Fibroblast of lung (primary cell): ENCODE results near the gene RPL28. TPM values are rescaled to one million over a fixed set of nuclear protein-coding genes. Genes with fewer than 3 reads are reported as not detected.
A peak's percentile ranks its signal among the peaks of the same experiment; 100 is the strongest.

ENCODE experiments used
- DNase-seq, 2 donors: peaks; one replicate each; pipeline versions ENCODE4 v3.0.0 to v3.0.0-alpha.2; 2010; ENCODE audit warnings: low read depth in 2 of 2
- H2AFZ ChIP-seq: 2 replicates; pipeline ENCODE4 v1.5.1; 2012; ENCODE audit warnings: low read length, control low read depth, inconsistent platforms
- H3K27ac ChIP-seq: 2 replicates; pipeline ENCODE4 v1.5.1; 2011; ENCODE audit warnings: low read length, control low read depth; ENCODE audit not compliant: insufficient read depth
- H3K27me3 ChIP-seq: 2 replicates; pipeline ENCODE4 v1.5.1; 2011; ENCODE audit warnings: mild to moderate bottlenecking, low read length; ENCODE audit not compliant: control insufficient read depth, insufficient read depth
- H3K36me3 ChIP-seq: 2 replicates; pipeline ENCODE4 v1.5.1; 2011; ENCODE audit warnings: low read length; ENCODE audit not compliant: control insufficient read depth, insufficient read depth
- H3K4me1 ChIP-seq: 2 replicates; pipeline ENCODE4 v1.5.1; 2011; ENCODE audit warnings: low read length; ENCODE audit not compliant: control insufficient read depth, insufficient read depth; ENCODE audit errors: extremely low read depth
- H3K4me2 ChIP-seq: 2 replicates; pipeline ENCODE4 v1.5.1; 2011; ENCODE audit warnings: low read length, control low read depth; ENCODE audit not compliant: insufficient read depth; ENCODE audit errors: extremely low read depth
- H3K4me3 ChIP-seq, 4 experiments: fragments of 200-600 bp in 1 of 4; sonication (generic) in 1 of 4; replicated peaks in 1 of 4; 2 replicates each; pipeline ENCODE4 v1.5.1; 2011 to 2016; ENCODE audit warnings: low read length in 4 of 4, low read depth in 3 of 4, mild to moderate bottlenecking in 3 of 4, control low read depth in 2 of 4, inconsistent platforms in 1 of 4, mixed read lengths in 1 of 4; ENCODE audit not compliant: insufficient read depth in 1 of 4; ENCODE audit errors: control extremely low read depth in 1 of 4
- H3K79me2 ChIP-seq: 2 replicates; pipeline ENCODE4 v1.5.1; 2012; ENCODE audit warnings: mild to moderate bottlenecking, low read length, inconsistent platforms; ENCODE audit not compliant: control insufficient read depth, insufficient read depth
- H3K9ac ChIP-seq: 2 replicates; pipeline ENCODE4 v1.5.1; 2011; ENCODE audit warnings: mild to moderate bottlenecking, low read length, control low read depth; ENCODE audit not compliant: insufficient read depth
- H3K9me3 ChIP-seq: 2 replicates; pipeline ENCODE4 v1.5.1; 2012; ENCODE audit warnings: low read depth, low read length; ENCODE audit not compliant: control insufficient read depth, insufficient read depth
- H4K20me1 ChIP-seq: 2 replicates; pipeline ENCODE4 v1.5.1; 2011; ENCODE audit warnings: low read length; ENCODE audit not compliant: control insufficient read depth, insufficient read depth; ENCODE audit errors: extremely low read depth
- EZH2 ChIP-seq: IDR thresholded peaks from 2 replicates; pipeline ENCODE4 v1.5.1; 2012; ENCODE audit warnings: low read length, control low read depth, mild to moderate bottlenecking; ENCODE audit errors: missing control alignments
- polyA plus RNA-seq, 2 donors: library from polyadenylated mRNA; depleted of rRNA in 1 of 2; stranded (reverse) in 1 of 2; unstranded in 1 of 2; fragments of >200 nt; gene quantifications; 2 replicates each; pipeline ENCODE4 v1.2.1, GENCODE V29; 2011 to 2012; ENCODE audit warnings: missing spikeins in 1 of 2
- total RNA-seq: library from RNA; depleted of rRNA; stranded (reverse); fragments of >200 nt; gene quantifications from 2 replicates; pipeline ENCODE4 v1.2.1, GENCODE V29; 2014
- TF ChIP-seq, protein P1 (sequence below), 2 donors: IDR thresholded peaks in 1 of 2; conservative IDR thresholded peaks in 1 of 2; 1 replicate in 1 of 2; 2 replicates in 1 of 2; pipeline ENCODE4 v1.5.1; 2011 to 2012; ENCODE audit warnings: low read length in 2 of 2, control low read depth in 1 of 2, inconsistent platforms in 1 of 2, low read depth in 1 of 2, mild to moderate bottlenecking in 1 of 2

RPL28 gene
- total and polyA plus RNA-seq, 2 donors (not counting 1 experiment from before 2014, with no cell fraction given), result 146 to 665 TPM

DNA sequence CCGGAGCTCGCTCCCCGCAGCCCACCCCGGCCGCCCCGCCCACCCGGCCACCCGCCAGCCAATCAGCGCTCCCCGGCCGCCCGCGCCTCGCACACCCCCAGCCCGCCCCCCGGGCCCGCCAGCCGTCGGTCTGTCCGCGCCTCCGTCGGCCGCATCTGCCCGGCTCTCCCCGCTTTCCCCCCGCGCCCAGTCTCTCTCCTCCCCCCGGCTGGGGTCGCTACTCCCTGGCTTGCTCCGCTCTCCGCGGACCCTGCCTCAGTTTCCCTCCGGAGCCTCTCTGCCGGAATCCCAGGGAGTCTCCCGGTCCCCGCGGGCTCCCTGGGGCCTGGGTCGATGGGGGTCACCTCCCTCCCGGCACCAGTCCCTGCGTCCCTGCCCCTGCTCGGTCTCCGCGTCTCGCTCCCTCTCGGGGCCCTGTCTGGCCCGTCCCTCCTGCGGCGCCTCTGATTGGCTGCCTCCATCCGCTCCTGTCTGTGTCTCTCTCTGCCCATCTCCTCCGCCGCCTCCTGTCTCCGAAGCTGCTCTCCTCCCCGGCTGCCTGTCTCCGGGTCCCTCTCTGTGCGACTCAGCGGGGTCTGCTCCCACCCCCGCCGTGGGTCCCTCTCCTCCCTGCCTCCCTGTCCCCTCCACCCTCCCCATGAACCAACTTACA lies 16.0 kb upstream of the RPL28 start:
- Histone ChIP-seq H3K4me3 (peak overlapping the region; percentile 52 to 69 (median 62)), H3K9ac (peak overlapping the region; percentile 66), H2AFZ (peak overlapping the region; percentile 67), H3K4me2 (peak overlapping the region; percentile 93), H4K20me1 (no peaks in the 10 kb centered on the region), H3K27ac (peak overlapping the region; percentile 71), H3K36me3 (no peaks in the 10 kb centered on the region), H3K79me2 (no peaks in the 10 kb centered on the region), H3K9me3 (no peaks in the 10 kb centered on the region), H3K27me3 (no peaks in the 10 kb centered on the region), H3K4me1 (peaks cover 9% of the 10 kb centered on the region)
- TF ChIP-seq EZH2, result no peak
- TF ChIP-seq, protein P1, sequence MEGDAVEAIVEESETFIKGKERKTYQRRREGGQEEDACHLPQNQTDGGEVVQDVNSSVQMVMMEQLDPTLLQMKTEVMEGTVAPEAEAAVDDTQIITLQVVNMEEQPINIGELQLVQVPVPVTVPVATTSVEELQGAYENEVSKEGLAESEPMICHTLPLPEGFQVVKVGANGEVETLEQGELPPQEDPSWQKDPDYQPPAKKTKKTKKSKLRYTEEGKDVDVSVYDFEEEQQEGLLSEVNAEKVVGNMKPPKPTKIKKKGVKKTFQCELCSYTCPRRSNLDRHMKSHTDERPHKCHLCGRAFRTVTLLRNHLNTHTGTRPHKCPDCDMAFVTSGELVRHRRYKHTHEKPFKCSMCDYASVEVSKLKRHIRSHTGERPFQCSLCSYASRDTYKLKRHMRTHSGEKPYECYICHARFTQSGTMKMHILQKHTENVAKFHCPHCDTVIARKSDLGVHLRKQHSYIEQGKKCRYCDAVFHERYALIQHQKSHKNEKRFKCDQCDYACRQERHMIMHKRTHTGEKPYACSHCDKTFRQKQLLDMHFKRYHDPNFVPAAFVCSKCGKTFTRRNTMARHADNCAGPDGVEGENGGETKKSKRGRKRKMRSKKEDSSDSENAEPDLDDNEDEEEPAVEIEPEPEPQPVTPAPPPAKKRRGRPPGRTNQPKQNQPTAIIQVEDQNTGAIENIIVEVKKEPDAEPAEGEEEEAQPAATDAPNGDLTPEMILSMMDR (conservative IDR thresholded peaks at IDR 0.05 in 1 of 2, IDR thresholded peaks at IDR 0.05 in 1 of 2; ENCODE audit: low read depth in 1 of 2, low read length in 2 of 2), result no peak
- DNase-seq, result peak; percentile 58 to 79

- TF ChIP-seq, protein P1 (conservative IDR thresholded peaks at IDR 0.05 in 1 of 2, IDR thresholded peaks at IDR 0.05 in 1 of 2; ENCODE audit: low read depth in 1 of 2, low read length in 2 of 2), result no peak
- H3K4me2 ChIP-seq, result peak within 1 kb of the TSS; percentile 93
- no peaks in the 10 kb centered on the region for H3K79me2 ChIP-seq
- DNase-seq, result peak in 1 of 2 donors; percentile 73
- H3K4me3 ChIP-seq, result peak within 1 kb of the TSS; percentile 52 to 69 (median 62)
- H4K20me1 ChIP-seq, result no peaks in the 10 kb centered on the region
- no peaks in the 10 kb centered on the region for H3K36me3 ChIP-seq
- H3K9ac ChIP-seq, result peak within 1 kb of the TSS; percentile 66
- H3K9me3 ChIP-seq, result no peaks in the 10 kb centered on the region
- peak within 1 kb of the TSS; percentile 67 for H2AFZ ChIP-seq
- no peaks in the 10 kb centered on the region for H3K27me3 ChIP-seq
- peaks cover 9% of the 10 kb centered on the region for H3K4me1 ChIP-seq
- peak within 1 kb of the TSS; percentile 71 for H3K27ac ChIP-seq
Observed at GRCh38 chr19:55370305-55370988, 15.3 kb upstream of the RPL28 start, which contains the start of gene IL11. TSS of gene IL11 (minus strand) at chr19:55370463. CDS start at chr19:55370310, 153 bp downstream.

GRCh38 chr19:55372316-55373081 lies 13.2 kb upstream of the RPL28 start:
- TF ChIP-seq, protein P1 (conservative IDR thresholded peaks at IDR 0.05 in 1 of 2, IDR thresholded peaks at IDR 0.05 in 1 of 2; ENCODE audit: low read depth in 1 of 2, low read length in 2 of 2), result no peak
- no peak for TF ChIP-seq EZH2
- no peak overlapping the region for H3K27ac ChIP-seq
- no peak overlapping the region for H2AFZ ChIP-seq
- no peaks in the 10 kb centered on the region for H4K20me1 ChIP-seq
- H3K4me1 ChIP-seq, result peaks cover 9% of the 10 kb centered on the region
- H3K9me3 ChIP-seq, result no peaks in the 10 kb centered on the region
- no peaks in the 10 kb centered on the region for H3K36me3 ChIP-seq
- DNase-seq, result peak in 1 of 2 donors; percentile 61
- H3K4me3 ChIP-seq, result no peak overlapping the region
- no peaks in the 10 kb centered on the region for H3K27me3 ChIP-seq
- no peak overlapping the region for H3K9ac ChIP-seq
- H3K4me2 ChIP-seq, result no peak overlapping the region
- H3K79me2 ChIP-seq, result no peaks in the 10 kb centered on the region
